Activated T-helper 2 cell treated with anti-CD3 and anti-CD28 coated beads, Interferon-gamma antibody, Interleukin-2, Interleukin-4, amounts not matched to agents 10 μg/mL and 5 μg/mL and 100 μg/mL, durations not matched to agents 14 hours and 24 hours and 36 hours (primary cell): ENCODE data around the gene RFNG. TPM values are rescaled to one million over a fixed set of nuclear protein-coding genes. Genes with fewer than 3 reads are reported as not detected.

Source experiments
- DNase-seq: peaks from one replicate; pipeline ENCODE4 v3.0.0; 2021; ENCODE audit warnings: low spot score
- H3K27ac Mint-ChIP-seq: one replicate; pipeline ENCODE4 v1.8.0; 2021; ENCODE audit warnings: mixed read lengths
- H3K27me3 Mint-ChIP-seq: one replicate; pipeline ENCODE4 v1.8.0; 2021; ENCODE audit warnings: low read depth, mixed read lengths
- H3K36me3 Mint-ChIP-seq: one replicate; pipeline ENCODE4 v1.8.0; 2021; ENCODE audit warnings: low read depth, mixed read lengths
- H3K4me1 Mint-ChIP-seq: one replicate; pipeline ENCODE4 v1.8.0; 2021; ENCODE audit warnings: low read depth, mixed read lengths
- H3K4me3 Mint-ChIP-seq: one replicate; pipeline ENCODE4 v1.8.0; 2021; ENCODE audit warnings: low read depth, mild to moderate bottlenecking, moderate library complexity, mixed read lengths
- H3K9me3 Mint-ChIP-seq: one replicate; pipeline ENCODE4 v1.8.0; 2021; ENCODE audit warnings: mixed read lengths
- intact Hi-C: fragments of 100-400 bp; cut with micrococcal nuclease; formaldehyde crosslinking; loops from one replicate; pipeline ENCODE4 v1.15.1; 2023
- total RNA-seq: library from RNA; stranded (reverse); gene quantifications from 2 replicates; pipeline ENCODE4 v1.2.3, GENCODE V29; 2022

RFNG gene
- total RNA-seq, 1 donor from 2014 or later, result 21.8 TPM

DNA sequence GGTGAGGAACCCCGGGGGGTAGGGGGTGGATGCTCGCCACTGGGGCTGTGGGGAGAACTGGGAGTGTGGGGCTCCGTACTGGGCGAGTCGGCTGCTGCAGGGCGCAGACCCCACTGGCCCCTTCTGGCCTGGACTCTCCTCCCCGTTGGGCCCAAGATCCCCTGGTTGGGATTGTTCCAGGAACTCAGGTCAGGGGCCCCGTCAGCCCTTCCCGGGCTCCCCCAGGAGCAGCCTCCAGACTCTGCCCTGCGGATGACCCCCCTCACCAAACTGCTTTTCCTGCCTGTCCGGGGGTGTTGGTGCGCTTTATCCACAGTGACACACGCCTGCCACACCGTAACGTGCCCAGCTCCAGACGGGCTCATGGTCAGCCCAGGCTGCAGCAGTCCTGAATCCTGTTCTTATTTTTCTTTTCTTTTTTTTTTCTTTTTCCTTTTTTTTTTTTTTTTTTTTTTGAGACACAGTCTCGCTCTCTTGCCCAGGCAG, 50.0 kb downstream of the RFNG start:
- Mint-ChIP-seq H3K9me3 (no peaks in the 10 kb centered on the region), H3K4me3 (no peak overlapping the region), H3K4me1 (no peaks in the 10 kb centered on the region), H3K27ac (no peak overlapping the region), H3K27me3 (no peaks in the 10 kb centered on the region), H3K36me3 (no peaks in the 10 kb centered on the region)
- intact Hi-C loops, result no loop called here
- no peak for DNase-seq

DNA sequence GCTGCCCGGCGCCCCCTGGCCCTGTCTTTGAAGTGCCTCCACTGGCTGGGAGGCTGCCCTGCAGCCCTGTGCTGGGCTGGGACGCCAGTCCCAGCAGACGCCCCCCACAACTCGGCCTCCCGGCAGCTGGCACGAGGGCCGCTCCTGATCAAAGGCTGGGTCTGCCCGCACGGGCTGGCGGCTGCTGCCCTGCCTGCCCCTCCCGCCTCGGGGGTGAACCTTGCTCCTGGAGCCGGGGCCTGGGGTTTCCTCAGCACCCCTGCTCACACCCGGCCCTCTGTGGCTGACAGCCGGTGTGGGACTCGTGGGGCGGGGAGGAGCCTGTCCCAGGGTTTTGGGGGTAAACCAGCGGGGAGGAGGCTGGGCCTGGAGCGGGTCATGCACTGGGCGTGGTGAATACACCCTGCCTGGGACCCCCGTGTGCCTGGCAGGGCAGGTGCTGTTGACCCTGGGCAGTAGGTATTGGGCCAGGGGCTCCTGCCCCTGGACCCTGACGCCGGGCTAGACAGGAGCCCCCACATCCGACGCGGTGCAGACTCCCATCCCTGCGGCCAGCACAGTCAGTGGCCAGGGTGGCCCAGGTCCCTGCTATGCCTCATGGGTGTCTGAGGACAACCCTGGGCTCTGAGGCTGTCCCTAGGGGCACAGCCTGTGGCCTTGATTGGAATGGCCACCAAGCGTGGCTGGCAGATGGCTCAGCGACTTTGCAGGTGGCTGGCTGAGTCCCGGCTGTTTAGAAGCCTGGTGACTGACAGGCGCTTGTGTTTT, 50.6 kb downstream of the RFNG start:
- Mint-ChIP-seq H3K9me3 (no peaks in the 10 kb centered on the region), H3K27ac (no peak overlapping the region), H3K36me3 (no peaks in the 10 kb centered on the region), H3K4me1 (no peaks in the 10 kb centered on the region), H3K4me3 (no peak overlapping the region), H3K27me3 (no peaks in the 10 kb centered on the region)
- intact Hi-C loops, result no loop called here
- no peak for DNase-seq

DNA sequence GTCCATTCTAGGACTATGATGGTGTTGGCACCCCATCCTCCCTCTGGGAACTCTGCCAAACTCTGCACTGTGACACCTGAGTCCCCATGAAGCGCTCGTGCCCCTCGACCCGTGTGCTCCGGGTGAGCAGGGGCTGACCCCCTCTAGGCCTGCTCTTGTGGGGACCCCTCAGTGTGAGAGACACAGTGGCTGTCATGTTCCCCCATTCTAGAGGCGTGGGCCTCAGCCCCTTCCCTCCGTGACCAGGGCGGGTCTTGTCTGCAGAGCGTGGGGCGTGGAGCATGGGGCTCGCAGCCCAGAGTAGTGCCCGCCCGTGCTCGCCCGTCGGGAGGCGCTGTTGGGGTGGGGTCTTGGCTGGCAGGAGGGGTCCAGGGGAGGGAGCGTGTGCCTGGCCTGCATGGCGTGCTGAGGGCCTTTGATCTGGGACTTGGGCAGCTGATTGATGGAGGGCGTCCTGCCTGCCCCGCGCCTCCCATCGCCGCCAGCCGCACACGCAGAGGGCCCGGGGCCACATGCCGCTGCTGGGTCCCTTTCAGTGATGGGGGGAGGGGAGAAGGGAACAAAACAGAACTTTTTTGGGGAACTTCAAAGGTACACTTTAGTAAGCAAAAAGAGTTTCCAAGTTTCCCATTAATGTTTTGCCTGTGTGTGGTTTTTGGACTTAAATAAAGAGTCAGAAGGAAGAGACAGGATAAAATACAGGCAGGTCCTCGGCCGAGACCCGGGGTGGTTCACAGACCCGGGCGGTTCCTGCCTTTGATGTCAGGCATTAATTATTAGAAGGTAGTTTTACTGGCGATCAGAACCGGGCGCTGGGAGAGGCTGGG, 51.4 kb downstream of the RFNG start:
- Mint-ChIP-seq H3K27ac (no peak overlapping the region), H3K27me3 (no peaks in the 10 kb centered on the region), H3K4me1 (no peaks in the 10 kb centered on the region), H3K4me3 (no peak overlapping the region), H3K9me3 (no peaks in the 10 kb centered on the region), H3K36me3 (no peaks in the 10 kb centered on the region)
- intact Hi-C loops, result no loop called here
- DNase-seq, result no peak

DNA sequence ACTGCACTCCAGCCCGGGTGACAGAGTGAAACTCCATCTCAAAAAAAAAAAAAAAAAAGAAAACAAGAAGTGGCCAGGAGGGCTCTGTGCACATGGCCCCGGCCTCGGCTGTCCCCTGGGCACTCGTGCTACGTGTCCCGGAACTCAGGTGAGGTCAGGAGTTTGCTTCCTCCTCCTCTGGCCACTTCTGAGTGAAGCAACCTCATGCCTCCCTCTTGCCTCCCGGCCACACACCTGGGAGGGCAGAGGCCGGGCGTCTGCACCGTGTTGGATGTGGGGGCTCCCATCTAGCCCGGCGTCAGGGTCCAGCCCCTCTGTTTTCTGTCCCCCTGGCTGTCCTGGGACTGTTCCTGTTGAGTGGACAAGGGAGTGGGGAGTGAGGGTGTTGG, 52.0 kb downstream of the RFNG start:
- H3K9me3 Mint-ChIP-seq, result no peaks in the 10 kb centered on the region
- no peak overlapping the region for H3K27ac Mint-ChIP-seq
- no peaks in the 10 kb centered on the region for H3K4me1 Mint-ChIP-seq
- H3K36me3 Mint-ChIP-seq, result no peaks in the 10 kb centered on the region
- no peak overlapping the region for H3K4me3 Mint-ChIP-seq
- DNase-seq, result no peak
- intact Hi-C loops, result no loop called here
- no peaks in the 10 kb centered on the region for H3K27me3 Mint-ChIP-seq

DNA sequence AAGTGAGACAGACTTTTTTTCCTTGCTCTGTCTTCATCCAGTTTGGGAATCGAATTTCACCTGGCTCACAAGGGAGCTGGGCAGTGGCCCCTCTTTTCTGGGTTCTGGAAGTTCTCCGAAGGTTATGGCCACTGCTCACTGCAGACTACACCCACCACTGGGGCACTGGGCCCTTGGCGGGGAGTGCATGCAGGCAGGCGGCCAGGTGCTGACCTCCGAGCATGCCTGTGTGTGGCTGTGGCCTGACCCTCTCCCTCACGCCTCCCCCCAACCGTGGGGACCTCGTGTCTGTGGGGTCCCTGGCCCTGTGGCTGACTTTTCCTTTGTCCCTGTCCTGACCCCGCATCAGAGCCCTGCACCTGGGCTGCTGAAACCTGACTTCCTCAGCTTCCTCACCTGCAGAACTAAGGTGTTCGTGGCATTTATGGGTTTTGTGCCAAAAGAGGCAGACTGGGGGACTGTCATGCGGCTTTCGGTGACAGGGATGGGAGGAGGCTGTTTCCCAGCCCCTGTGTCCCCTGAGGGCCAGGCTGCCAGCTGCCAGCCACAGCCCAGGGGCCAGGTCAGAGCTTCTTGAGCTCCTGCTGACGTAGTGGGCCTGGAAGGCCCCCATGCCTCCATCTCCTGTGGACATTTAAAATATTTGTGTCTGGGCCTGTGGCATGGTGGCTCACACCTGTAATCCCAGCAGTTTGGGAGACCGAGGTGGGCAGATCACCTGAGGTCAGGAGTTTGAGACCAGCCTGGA, 52.7 kb downstream of the RFNG start:
- Mint-ChIP-seq H3K36me3 (no peaks in the 10 kb centered on the region), H3K4me1 (no peaks in the 10 kb centered on the region), H3K9me3 (no peaks in the 10 kb centered on the region), H3K4me3 (no peak overlapping the region), H3K27ac (no peak overlapping the region), H3K27me3 (no peaks in the 10 kb centered on the region)
- intact Hi-C loops, result no loop called here
- DNase-seq, result no peak

DNA sequence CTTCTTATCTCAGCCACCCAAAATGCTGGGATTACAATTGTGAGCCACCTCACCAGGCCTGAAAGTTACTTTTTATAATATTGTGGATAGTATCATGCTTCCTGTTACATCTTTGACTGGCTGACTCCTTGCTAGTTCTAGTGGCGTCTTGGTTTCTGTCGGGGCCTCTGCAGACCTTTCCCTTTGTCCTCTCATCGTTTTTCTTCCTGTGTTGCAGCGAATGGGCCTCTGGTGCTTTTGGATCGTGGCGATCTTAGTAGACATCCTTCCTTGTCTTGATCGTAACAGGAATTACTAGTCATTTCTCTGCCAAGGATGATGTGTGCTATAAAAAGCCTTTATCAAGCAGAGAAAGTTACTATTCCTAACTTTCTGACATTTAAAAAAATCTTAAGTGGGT, 53.4 kb downstream of the RFNG start:
- Mint-ChIP-seq H3K27ac (no peak overlapping the region), H3K36me3 (no peaks in the 10 kb centered on the region)

More for the DNA sequence above, 53.4 kb downstream of the RFNG start:
- H3K4me1 Mint-ChIP-seq, result no peaks in the 10 kb centered on the region
- no peaks in the 10 kb centered on the region for H3K27me3 Mint-ChIP-seq
- no peak overlapping the region for H3K4me3 Mint-ChIP-seq
- no peak for DNase-seq
- H3K9me3 Mint-ChIP-seq, result no peaks in the 10 kb centered on the region
- intact Hi-C loops, result no loop called here

Other genes with a start within 250 kb of the RFNG start
- not detected in 2 replicates for gene GCGR, start 247.7 kb downstream of the RFNG start, total RNA-seq
- gene MCRIP1, start 218.5 kb downstream of the RFNG start, total RNA-seq, result 42.5 and 42.9 TPM in 2 replicates
- not detected in 2 replicates for gene PPP1R27, start 216.8 kb downstream of the RFNG start, total RNA-seq
- 545 and 603 TPM in 2 replicates for gene P4HB, start 191.3 kb downstream of the RFNG start, total RNA-seq
- 713 and 715 TPM in 2 replicates for gene ARHGDIA, start 180.5 kb downstream of the RFNG start, total RNA-seq
- 237 and 240 TPM in 2 replicates for gene ALYREF, start 160.2 kb downstream of the RFNG start, total RNA-seq
- gene ANAPC11, start 160.1 kb downstream of the RFNG start, total RNA-seq, result 108 and 119 TPM in 2 replicates
- gene NPB, start 149.6 kb downstream of the RFNG start, total RNA-seq, result 0.28 and 0.39 TPM in 2 replicates
- gene PCYT2, start 140.4 kb downstream of the RFNG start, total RNA-seq, result 51.5 and 51.7 TPM in 2 replicates
- 50.2 and 55.7 TPM in 2 replicates for gene SIRT7, start 133.6 kb downstream of the RFNG start, total RNA-seq
- 30.3 and 31.8 TPM in 2 replicates for gene MAFG, start 124.1 kb downstream of the RFNG start, total RNA-seq
- 99.9 and 105 TPM in 2 replicates for gene PYCR1, start 114.5 kb downstream of the RFNG start, total RNA-seq
- gene MYADML2, start 104.6 kb downstream of the RFNG start, total RNA-seq, result not detected in 2 replicates
- 1.2 and 2.2 TPM in 2 replicates for gene NOTUM, start 90.6 kb downstream of the RFNG start, total RNA-seq
- gene ASPSCR1, start 74.2 kb downstream of the RFNG start, total RNA-seq, result 32.9 and 33.8 TPM in 2 replicates
- 88.3 and 91.9 TPM in 2 replicates for gene CENPX, start 28.9 kb downstream of the RFNG start, total RNA-seq
- 32.3 and 33.4 TPM in 2 replicates for gene LRRC45, start 28.5 kb downstream of the RFNG start, total RNA-seq
- 15.4 and 18.4 TPM in 2 replicates for gene RAC3, start 20.1 kb downstream of the RFNG start, total RNA-seq
- gene DCXR, start 14.1 kb downstream of the RFNG start, total RNA-seq, result 138 and 145 TPM in 2 replicates
- gene GPS1, start 87 bp upstream of the RFNG start, total RNA-seq, result 103 TPM in 2 replicates
- 154 and 179 TPM in 2 replicates for gene DUS1L, start 14.0 kb upstream of the RFNG start, total RNA-seq
- 387 and 409 TPM in 2 replicates for gene FASN, start 46.4 kb upstream of the RFNG start, total RNA-seq
- 51.7 and 53.1 TPM in 2 replicates for gene CCDC57, start 161.0 kb upstream of the RFNG start, total RNA-seq
- 187 and 200 TPM in 2 replicates for gene SLC16A3, start 177.2 kb upstream of the RFNG start, total RNA-seq
- gene CSNK1D, start 221.9 kb upstream of the RFNG start, total RNA-seq, result 139 and 151 TPM in 2 replicates